HL-60 (cell line): Measurements from ENCODE around the gene REP15.

Experiments
- DNase-seq, 2 experiments: peaks; one replicate each; pipeline ENCODE4 v3.0.0-alpha.2; 2010 to 2020; ENCODE audit warnings: low read depth in 1 of 2, low spot score in 1 of 2
- H3K27ac ChIP-seq: fragments of 250-450 bp; sonication (Bioruptor Pico); replicated peaks from 2 replicates; pipeline ENCODE4 v1.5.1; 2020; ENCODE audit warnings: mild to moderate bottlenecking, moderate library complexity
- H3K27me3 ChIP-seq: fragments of 250-450 bp; sonication (Bioruptor Pico); 2 replicates; pipeline ENCODE4 v1.5.1; 2021; ENCODE audit warnings: mild to moderate bottlenecking, moderate library complexity; ENCODE audit not compliant: insufficient read depth, poor library complexity, severe bottlenecking
- H3K4me3 ChIP-seq: replicated peaks from 2 replicates; pipeline ENCODE4 v1.5.1; 2011; ENCODE audit warnings: mild to moderate bottlenecking, control low read depth, low read length; ENCODE audit not compliant: insufficient read depth
- GABPA ChIP-seq: IDR thresholded peaks from 2 replicates; pipeline ENCODE4 v1.6.1; 2012; ENCODE audit warnings: low read depth
- POLR2AphosphoS5 ChIP-seq: IDR thresholded peaks from 2 replicates; pipeline ENCODE4 v1.6.1; 2012; ENCODE audit warnings: low read depth
- SPI1 ChIP-seq: IDR thresholded peaks from 2 replicates; pipeline ENCODE4 v1.6.1; 2012; ENCODE audit warnings: low read depth, mild to moderate bottlenecking, borderline replicate concordance
- TF ChIP-seq, protein P1 (sequence below): IDR thresholded peaks from 2 replicates; pipeline ENCODE4 v1.6.1; 2012; ENCODE audit warnings: low read depth; ENCODE audit not compliant: insufficient replicate concordance
- TF ChIP-seq, protein P2 (sequence below): IDR thresholded peaks from one replicate; pipeline ENCODE4 v1.5.1; 2011; ENCODE audit warnings: low read length, control low read depth, inconsistent platforms; ENCODE audit not compliant: insufficient read depth

The REP15 gene

DNA sequence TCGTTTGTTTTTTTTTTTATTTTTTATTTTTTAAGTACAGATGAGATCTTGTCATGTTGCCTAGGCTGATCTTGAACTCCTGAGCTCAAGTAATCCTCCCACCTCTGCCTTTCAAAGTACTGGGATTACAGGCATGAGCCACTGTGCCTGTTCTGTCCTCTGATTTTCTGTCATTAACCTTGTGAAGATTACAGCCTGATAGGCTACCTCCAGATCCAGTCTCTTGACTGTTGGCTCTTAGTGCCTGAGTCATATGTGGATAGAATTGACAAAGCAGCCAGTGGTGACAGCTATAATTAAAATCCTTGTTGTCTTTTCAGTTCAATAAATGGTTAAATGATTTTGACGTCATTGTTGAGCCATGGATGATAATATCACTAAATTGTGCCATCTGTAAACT, 21.3 kb upstream of the REP15 start:
- no peaks in the 10 kb centered on the region for H3K27me3 ChIP-seq
- no peak overlapping the region for H3K27ac ChIP-seq
- DNase-seq: no peak
- no peak overlapping the region for H3K4me3 ChIP-seq
- TF ChIP-seq GABPA: no peak
- TF ChIP-seq POLR2AphosphoS5: no peak
- no peak for TF ChIP-seq SPI1
- TF ChIP-seq, protein P1, sequence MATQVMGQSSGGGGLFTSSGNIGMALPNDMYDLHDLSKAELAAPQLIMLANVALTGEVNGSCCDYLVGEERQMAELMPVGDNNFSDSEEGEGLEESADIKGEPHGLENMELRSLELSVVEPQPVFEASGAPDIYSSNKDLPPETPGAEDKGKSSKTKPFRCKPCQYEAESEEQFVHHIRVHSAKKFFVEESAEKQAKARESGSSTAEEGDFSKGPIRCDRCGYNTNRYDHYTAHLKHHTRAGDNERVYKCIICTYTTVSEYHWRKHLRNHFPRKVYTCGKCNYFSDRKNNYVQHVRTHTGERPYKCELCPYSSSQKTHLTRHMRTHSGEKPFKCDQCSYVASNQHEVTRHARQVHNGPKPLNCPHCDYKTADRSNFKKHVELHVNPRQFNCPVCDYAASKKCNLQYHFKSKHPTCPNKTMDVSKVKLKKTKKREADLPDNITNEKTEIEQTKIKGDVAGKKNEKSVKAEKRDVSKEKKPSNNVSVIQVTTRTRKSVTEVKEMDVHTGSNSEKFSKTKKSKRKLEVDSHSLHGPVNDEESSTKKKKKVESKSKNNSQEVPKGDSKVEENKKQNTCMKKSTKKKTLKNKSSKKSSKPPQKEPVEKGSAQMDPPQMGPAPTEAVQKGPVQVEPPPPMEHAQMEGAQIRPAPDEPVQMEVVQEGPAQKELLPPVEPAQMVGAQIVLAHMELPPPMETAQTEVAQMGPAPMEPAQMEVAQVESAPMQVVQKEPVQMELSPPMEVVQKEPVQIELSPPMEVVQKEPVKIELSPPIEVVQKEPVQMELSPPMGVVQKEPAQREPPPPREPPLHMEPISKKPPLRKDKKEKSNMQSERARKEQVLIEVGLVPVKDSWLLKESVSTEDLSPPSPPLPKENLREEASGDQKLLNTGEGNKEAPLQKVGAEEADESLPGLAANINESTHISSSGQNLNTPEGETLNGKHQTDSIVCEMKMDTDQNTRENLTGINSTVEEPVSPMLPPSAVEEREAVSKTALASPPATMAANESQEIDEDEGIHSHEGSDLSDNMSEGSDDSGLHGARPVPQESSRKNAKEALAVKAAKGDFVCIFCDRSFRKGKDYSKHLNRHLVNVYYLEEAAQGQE: no peak
- TF ChIP-seq, protein P2, sequence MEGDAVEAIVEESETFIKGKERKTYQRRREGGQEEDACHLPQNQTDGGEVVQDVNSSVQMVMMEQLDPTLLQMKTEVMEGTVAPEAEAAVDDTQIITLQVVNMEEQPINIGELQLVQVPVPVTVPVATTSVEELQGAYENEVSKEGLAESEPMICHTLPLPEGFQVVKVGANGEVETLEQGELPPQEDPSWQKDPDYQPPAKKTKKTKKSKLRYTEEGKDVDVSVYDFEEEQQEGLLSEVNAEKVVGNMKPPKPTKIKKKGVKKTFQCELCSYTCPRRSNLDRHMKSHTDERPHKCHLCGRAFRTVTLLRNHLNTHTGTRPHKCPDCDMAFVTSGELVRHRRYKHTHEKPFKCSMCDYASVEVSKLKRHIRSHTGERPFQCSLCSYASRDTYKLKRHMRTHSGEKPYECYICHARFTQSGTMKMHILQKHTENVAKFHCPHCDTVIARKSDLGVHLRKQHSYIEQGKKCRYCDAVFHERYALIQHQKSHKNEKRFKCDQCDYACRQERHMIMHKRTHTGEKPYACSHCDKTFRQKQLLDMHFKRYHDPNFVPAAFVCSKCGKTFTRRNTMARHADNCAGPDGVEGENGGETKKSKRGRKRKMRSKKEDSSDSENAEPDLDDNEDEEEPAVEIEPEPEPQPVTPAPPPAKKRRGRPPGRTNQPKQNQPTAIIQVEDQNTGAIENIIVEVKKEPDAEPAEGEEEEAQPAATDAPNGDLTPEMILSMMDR: no peak

DNA sequence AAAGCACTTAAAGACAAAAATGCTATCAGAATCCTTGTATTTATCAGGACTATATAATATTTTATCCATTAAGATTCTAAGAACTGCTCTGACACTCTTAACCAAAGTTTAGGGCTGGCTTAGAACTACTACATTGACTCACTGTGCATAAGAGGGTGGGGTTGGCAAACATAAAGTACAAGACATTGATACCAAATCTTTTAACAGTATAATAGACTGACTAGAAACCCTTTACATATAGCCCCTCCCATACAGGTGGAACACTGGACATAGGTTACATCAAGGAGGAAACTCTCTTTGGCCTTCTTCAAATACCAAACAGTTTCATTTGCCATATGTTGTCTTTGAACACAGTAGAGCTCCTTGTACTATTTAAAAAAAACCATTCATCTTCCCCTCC, 15.6 kb upstream of the REP15 start:
- no peak overlapping the region for H3K27ac ChIP-seq
- no peak for DNase-seq

DNA sequence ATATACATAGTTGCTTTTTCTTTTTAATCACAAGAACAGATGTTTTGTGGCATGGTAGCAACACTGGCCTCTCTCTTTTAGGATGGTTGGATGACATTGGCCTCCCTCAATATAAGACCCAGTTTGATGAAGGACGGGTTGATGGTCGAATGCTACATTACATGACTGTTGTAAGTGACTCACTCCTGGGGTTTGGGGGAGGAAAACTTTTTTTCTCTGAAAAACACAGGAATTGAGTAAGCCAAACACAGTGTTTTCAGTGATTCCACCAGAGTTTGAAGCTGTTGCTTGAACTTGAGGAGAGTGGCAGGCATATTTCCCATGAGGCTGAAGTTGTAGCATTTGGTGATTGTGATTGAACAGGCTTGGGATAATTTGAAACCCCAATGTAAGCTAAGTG, 13.7 kb upstream of the REP15 start:
- no peak for TF ChIP-seq SPI1
- TF ChIP-seq, protein P2: no peak
- TF ChIP-seq, protein P1: no peak
- Histone ChIP-seq H3K27me3 (no peaks in the 10 kb centered on the region), H3K4me3 (no peak overlapping the region), H3K27ac (no peak overlapping the region)
- DNase-seq: no peak

More for the DNA sequence above, 15.6 kb upstream of the REP15 start:
- Histone ChIP-seq H3K27me3 (no peaks in the 10 kb centered on the region), H3K4me3 (no peak overlapping the region)
- no peak for TF ChIP-seq SPI1
- TF ChIP-seq POLR2AphosphoS5: no peak

DNA sequence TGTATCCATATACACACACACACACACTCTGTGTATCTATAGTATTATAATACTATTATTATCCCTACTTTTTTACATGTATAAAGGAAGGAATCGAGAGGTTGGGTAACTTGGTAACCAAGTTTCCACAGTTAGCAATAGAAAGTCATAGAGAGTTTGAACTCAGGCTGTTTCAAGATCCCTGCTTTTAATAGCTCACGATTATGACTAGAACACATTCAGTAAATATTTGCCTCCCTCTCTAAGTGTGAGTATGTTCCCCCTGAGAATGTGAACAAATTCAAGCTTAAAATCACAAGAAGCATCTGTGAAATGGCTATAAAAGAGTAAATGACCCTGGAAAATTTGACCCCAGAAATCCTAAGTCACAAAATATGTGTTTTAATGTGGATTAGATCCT, 11.0 kb upstream of the REP15 start:
- Histone ChIP-seq H3K27me3 (no peaks in the 10 kb centered on the region), H3K4me3 (no peak overlapping the region), H3K27ac (no peak overlapping the region)
- no peak for DNase-seq
- TF ChIP-seq, protein P2: no peak
